ENCODE data around the gene LYRM4.
A peak's percentile ranks its signal among the peaks of the same experiment; 100 is the strongest.

The LYRM4 gene

DNA sequence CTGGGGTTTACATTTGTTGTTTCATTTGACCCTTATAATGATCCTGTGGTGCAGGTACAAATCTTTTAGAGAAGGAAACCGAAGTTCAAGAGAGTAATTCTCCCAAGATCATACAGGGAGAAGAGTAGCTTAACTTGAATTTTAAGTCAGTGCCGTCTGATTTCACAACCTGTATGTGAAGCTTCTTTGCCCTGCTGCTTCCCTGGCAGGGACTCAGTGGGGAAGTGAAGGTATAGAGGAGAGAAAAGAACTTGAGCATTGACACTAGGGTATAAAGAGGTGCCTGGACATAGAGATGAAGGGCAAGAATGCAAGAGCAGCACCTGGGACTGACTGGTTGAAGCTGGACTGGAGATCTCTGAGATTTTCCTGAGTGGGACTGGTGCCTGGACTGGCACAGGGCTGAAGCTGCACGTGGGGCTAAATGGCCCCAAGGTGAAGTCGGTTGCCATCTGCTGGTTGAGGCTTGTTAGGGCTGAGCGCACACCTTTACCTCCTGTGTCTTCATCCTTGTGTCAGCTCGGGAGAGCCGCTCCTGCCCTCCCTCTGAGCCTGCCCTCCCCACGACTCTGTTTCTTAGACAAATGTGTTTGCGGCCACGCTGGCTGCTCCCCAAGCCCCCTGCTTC, 42.4 kb upstream of the LYRM4 start:
- CTCF ChIA-PET, result interaction anchor here (0.6 to 3.6 kb wide), 9 partner anchors 9 to 159 kb away, joined by 3 to 20 read pairs (median 3); no protein-coding TSS in a partner anchor
- TF ChIP-seq, protein P1, sequence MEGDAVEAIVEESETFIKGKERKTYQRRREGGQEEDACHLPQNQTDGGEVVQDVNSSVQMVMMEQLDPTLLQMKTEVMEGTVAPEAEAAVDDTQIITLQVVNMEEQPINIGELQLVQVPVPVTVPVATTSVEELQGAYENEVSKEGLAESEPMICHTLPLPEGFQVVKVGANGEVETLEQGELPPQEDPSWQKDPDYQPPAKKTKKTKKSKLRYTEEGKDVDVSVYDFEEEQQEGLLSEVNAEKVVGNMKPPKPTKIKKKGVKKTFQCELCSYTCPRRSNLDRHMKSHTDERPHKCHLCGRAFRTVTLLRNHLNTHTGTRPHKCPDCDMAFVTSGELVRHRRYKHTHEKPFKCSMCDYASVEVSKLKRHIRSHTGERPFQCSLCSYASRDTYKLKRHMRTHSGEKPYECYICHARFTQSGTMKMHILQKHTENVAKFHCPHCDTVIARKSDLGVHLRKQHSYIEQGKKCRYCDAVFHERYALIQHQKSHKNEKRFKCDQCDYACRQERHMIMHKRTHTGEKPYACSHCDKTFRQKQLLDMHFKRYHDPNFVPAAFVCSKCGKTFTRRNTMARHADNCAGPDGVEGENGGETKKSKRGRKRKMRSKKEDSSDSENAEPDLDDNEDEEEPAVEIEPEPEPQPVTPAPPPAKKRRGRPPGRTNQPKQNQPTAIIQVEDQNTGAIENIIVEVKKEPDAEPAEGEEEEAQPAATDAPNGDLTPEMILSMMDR (IDR thresholded peaks at IDR 0.05; ENCODE audit: insufficient read depth, low read length, missing control alignments), result peak; percentile 40
- no peak overlapping the region for H3K4me3 ChIP-seq (ENCODE audit: low read depth, low read length)
- POLR2A ChIA-PET, result no interaction called here
- no peak for DNase-seq (ENCODE audit: low read depth, low spot score)

DNA sequence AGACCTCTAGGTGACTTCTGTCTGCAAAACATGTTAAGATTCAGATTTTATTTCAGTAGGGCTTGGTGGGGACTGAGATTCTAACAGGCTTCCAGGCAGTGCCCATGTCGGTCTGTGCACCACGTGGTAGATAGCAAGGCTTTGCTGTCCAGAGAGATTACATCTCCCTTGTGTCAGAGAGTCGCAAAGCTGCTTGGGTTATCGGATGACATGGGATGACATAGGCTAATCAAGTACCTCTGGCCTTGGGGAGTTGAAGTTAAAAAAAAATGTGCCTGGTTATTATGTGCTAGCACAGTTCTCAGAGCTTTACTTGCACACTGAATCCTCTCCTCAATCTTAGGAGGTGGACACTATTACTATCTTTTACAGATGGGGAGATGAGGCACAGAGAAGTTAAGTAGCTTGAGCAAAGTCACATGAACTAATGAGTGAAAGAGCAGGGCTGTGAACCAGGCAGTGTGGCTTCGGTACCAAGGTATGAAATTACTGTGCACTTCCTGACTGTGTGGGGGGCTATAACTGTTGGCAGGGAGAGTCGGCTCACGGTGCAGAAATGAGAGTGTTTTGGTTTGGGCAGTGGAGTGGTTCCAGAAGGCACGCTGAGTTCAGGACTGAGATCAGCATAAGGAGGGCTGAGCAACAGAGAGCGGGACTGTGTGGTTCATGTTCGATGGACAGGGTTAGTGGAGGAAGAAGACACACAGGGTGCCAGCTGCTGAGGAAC, 41.6 kb upstream of the LYRM4 start:
- POLR2A ChIA-PET, result no interaction called here
- no peak overlapping the region for H3K4me3 ChIP-seq (ENCODE audit: low read depth, low read length)
- TF ChIP-seq, protein P1 (IDR thresholded peaks at IDR 0.05; ENCODE audit: insufficient read depth, low read length, missing control alignments), result no peak
- DNase-seq (ENCODE audit: low read depth, low spot score), result no peak
- CTCF ChIA-PET, result interaction anchor here (0.6 to 3.6 kb wide), 8 partner anchors 9 to 158 kb away, joined by 3 to 20 read pairs (median 3); no protein-coding TSS in a partner anchor

DNA sequence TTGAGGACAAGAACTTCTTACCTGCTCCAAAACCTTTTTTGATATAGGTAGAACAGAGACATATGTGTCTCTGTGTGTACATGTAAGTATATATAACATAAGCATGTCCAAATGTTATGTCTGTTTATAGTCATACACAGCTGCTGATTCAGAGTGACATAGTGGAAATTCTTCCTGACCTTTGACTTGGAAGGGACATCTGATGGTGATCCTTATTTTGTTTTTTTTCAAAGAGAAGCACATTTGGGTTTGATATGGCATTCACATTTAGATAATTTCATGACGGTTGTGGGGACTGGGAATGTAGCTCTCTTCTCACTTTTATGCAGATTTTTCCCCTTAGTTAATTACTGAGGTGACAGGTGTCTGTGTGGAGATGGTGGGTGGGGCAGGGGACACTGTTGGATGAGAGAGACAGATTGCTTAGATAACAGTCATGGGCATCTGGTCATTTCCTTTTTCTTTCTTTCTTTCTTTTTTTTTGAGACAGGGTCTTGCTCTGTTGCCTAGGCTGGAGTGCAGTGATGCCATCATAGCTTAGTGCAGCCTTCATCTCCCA, 39.5 kb upstream of the LYRM4 start:
- ChIA-PET CTCF (interaction anchor here (1.3 kb wide), 1 partner anchor 10 kb away, joined by 3 read pairs; no protein-coding TSS in a partner anchor), POLR2A (no interaction called here)
- no peak overlapping the region for H3K4me3 ChIP-seq (ENCODE audit: low read depth, low read length)
- no peak for DNase-seq (ENCODE audit: low read depth, low spot score)
- TF ChIP-seq, protein P1 (IDR thresholded peaks at IDR 0.05; ENCODE audit: insufficient read depth, low read length, missing control alignments), result no peak

DNA sequence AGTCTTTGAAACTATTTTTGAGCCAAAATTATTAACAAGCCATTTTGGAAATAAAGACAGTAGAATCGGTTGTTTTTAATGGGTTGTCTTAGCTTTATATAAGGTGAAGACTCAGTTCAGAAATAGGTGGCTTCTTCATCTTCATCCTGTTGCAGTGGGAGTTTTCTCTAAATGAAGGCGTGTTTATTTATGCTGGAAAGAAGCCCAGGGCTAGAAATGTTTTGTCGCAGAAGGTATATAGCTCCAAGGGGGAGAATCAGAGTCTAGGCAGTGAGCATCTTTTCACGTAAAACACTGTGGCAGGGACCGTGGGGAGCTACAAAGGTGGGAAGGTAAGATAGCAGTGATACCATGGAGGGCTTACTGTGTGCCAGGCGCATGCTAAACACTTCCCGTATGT, 34.9 kb upstream of the LYRM4 start:
- ChIA-PET CTCF (interaction anchor here (1.0 kb wide), 1 partner anchor 152 kb away, joined by 4 read pairs; no protein-coding TSS in a partner anchor), POLR2A (no interaction called here)
- TF ChIP-seq, protein P1 (IDR thresholded peaks at IDR 0.05; ENCODE audit: insufficient read depth, low read length, missing control alignments), result no peak
- no peak overlapping the region for H3K4me3 ChIP-seq (ENCODE audit: low read depth, low read length)
- no peak for DNase-seq (ENCODE audit: low read depth, low spot score)

DNA sequence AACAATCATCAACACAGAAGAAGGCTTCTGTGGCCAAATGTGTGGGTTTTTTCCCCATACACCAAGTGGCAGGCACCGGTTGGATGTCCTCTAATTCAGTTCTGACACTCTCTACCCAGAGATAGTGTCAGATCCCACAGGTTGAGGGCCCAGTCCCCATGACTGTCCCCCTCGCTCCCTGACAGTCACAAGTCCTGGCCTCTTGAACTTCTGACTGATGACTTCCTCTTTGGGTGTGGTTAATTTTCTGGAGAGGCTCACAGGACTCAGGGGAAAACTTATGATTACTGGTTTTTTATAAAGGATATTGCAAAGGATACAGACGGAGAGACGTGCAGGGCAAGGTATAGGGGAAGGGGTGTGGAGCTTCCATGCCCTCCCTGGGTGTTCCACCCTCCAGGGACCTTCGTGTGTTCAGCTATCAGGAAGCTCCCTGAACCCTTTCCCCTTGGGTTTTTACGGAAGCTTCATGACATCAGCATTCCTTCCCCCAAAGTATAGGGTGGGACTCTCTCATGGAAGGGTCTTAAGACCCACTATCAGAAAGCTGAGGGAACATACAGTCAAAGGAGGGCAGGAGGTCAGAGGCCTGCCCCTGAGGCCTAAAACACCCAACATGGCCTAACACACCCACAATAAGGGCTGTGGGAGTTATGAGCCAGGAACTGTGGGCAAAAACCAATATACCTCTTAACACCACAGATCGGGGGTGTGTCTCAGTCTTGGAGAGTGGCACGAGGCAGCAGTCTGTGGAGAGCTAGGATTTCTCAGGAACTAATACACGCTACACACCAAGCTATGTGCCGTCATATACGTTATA, 33.9 kb upstream of the LYRM4 start:
- H3K4me3 ChIP-seq (ENCODE audit: low read depth, low read length), result no peak overlapping the region
- DNase-seq (ENCODE audit: low read depth, low spot score), result no peak
- TF ChIP-seq, protein P1 (IDR thresholded peaks at IDR 0.05; ENCODE audit: insufficient read depth, low read length, missing control alignments), result no peak
- POLR2A ChIA-PET, result no interaction called here
- CTCF ChIA-PET, result interaction anchor here (1.0 kb wide), 1 partner anchor 151 kb away, joined by 4 read pairs; no protein-coding TSS in a partner anchor

Data from AG04449 (cell line).